HCEC 1CT (cell line): ENCODE data around the gene HEBP1.

Source experiments
- DNase-seq: peaks from one replicate; pipeline ENCODE4 v3.0.0-alpha.2; 2017

HEBP1 gene

DNA sequence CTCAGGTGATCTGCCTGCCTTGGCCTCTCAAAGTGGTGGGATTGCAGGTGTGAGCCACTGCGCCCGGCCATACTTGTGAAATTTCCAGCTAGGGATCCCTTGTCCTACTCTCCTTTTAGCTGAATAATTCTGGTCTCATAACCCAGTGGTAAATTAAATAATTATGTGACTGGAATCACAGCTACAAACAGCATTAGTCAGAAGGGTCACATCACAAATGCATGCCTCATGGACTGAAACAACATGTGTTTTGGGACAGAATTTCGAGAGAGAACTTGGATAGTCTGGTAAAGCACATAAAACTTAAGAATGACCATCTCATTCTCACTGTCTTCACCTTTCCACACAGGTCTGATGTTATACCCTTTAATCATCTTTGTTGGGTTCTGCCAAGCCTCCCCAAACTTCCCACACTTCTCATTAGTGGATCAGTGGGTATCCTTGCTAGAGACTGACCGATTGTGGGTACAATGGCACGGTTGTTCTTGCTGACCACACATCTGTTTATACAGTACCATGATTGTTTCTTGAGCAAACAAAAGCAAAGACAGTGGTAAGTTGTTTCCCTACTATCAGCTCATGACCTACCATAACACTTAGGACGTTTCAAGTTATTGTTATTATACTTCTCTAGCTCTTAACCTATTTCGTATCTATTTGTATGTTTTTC, 53.2 kb downstream of the HEBP1 start:
- no peak for DNase-seq

GRCh38 chr12:12945591-12945990, 54.5 kb downstream of the HEBP1 start:
- DNase-seq = no peak

GRCh38 chr12:12943586-12944260, 56.3 kb downstream of the HEBP1 start:
- no peak for DNase-seq

DNA sequence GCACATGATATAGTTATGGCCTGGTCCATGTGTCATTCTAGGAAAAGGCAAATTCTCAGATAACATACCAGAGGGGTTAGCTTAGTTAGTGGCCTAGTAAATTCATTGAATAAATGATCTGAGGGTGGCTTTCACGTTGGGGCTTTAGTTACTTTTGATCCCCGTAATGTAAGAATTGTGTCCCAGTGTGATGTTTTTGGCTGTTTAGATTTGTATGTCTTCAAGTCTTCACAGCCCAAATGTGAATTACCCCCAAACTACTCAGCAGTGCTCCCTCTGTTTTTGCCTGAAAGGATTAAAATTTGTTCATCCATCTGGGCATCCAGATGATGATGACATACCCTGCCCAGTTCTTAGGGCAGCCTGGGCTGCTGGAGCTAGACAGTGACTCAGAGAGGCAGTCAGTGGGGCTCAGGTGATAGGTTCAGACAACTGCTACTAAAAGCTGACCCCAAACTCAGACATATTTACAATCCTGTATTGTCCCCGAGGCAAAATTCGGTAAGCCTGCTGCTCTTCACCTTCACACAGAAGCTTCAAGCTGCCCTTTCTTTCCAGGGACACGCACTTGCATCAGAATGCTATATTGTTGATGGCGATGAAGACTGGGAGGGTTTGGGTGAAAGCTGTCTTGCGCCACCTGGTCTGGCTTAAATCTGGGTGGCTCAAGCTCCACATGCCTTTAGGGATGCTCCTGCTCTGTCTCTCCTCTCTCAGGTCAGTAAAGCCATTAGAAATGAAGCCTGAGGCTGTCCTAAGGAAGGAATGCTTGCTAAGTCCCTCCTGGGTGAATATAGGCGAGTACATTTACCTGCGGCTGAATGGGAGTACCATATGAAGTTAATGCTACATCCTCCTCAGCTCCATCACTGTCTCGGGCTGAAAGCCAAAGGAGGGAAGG, 58.4 kb downstream of the HEBP1 start:
- DNase-seq = no peak

GRCh38 chr12:12939888-12940287, 60.2 kb downstream of the HEBP1 start:
- DNase-seq = no peak

GRCh38 chr12:12938541-12938940, 61.5 kb downstream of the HEBP1 start:
- no peak for DNase-seq

DNA sequence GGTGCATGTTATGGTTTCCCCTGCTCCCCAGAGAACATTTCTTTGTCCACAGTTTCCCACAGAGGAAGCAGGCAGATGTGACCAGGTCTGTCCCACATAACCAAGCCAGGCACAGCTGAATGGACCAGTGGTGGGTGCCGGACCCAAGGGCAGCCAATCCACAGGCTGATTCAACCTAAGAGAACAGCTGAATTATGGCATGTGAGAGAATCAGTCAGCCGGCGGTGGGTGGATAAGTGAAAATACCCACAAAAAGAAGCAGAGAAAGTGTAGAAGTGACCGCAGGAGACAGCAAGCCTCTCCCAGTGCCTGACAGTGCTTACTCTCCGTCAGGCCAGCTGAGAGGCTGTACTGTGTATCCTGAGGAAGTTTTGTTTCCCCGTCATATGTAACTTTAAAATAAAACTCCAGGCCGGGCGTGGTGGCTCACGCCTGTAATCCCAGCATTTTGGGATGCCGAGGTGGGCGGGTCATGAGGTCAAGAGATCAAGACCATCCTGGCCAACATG, 63.0 kb downstream of the HEBP1 start:
- no peak for DNase-seq

- DNase-seq = no peak
These were observed 65.5 kb downstream of the HEBP1 start for GRCh38 chr12:12934556-12934955.

GRCh38 chr12:12933742-12934141, 66.3 kb downstream of the HEBP1 start:
- DNase-seq = no peak

DNA sequence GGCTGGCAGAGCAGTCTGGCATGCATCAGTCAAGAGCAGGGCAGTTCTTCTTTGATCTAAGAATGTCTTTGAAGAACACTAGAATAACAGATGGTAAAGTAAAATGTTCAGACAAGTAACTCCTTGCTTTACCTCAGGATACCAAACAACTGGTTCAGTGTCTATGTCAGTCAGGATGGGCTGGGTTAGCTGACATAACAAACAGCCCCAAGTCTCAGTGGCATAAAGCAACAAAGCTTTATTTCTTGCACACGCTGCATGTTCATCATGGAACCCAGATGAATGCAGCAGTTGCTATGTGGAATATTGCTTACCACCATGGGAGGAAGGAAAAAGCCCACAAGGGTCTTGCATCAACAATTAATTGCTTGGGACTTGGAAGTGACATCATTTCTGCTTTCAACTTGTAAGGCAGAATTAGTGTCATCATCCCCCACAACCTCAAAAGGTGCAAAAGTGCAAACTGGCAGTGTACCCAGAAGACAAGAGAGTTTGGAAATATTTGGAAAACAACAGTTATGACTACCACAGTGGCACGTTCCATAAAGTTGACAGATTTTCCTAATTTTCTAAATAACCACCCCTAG, 69.3 kb downstream of the HEBP1 start:
- no peak for DNase-seq

DNA sequence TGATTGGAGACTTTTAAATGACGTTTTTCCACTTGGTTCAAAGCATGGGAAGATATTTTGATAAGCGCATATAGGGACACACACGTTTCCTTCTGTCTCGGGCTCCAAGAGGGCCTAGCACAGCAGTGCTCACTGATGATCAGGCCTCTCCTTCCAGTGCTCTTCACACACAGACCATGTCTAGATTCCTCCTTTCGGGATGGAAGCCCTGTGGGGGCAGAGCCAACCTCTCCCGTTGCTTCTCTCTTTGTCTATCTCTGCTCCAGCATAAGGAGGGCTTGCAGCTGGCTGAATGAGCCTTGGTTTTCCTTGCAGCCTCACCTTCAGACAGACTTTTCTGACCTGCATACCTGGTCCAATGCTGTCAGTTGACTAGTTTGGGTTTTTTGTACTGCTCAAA, 70.4 kb downstream of the HEBP1 start:
- no peak for DNase-seq

- no peak for DNase-seq
These were observed 72.6 kb downstream of the HEBP1 start for GRCh38 chr12:12927211-12928079.

- DNase-seq = peak; percentile 10
These were observed 73.4 kb downstream of the HEBP1 start for GRCh38 chr12:12926571-12927071.

DNA sequence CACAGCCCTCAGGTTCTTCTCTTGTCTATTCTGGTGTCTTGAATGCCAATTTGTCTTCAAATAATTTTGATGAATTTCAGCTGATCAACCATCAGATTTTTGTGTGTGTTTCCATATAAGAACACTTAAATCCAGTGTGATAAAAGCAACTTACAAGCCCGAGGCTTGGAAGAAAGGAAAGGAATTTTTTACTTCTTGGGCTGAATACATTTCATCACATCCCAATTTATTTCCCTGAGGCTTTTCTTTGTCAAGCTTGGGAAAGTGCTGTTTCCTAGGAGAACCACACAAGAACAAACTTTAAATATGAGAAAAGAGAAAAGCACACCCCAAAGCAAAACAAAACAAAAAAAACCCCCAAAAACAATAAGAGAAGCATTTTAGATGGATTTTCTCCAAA, 74.7 kb downstream of the HEBP1 start:
- DNase-seq = no peak
